HG03342 (cell line): ENCODE measurements around the gene TAF8.
A peak's percentile ranks its signal among the peaks of the same experiment; 100 is the strongest.
"Not testable (repeated sequence)": the region's sequence is repeated elsewhere in the genome, so short reads cannot be mapped to it uniquely, and the experiment has no call there.

ENCODE experiments used
- ATAC-seq: cut with Tn5 transposase; IDR thresholded peaks from one replicate; pipeline ENCODE4 v1.9.1; 2021; ENCODE audit warnings: mild to moderate bottlenecking, moderate library complexity; ENCODE audit not compliant: unreplicated experiment

The TAF8 gene

GRCh38 chr6:42028234-42029061 is 21.9 kb upstream of the TAF8 start:
- no peak for ATAC-seq

GRCh38 chr6:42029062-42029685 is 21.1 kb upstream of the TAF8 start:
- no peak for ATAC-seq

DNA sequence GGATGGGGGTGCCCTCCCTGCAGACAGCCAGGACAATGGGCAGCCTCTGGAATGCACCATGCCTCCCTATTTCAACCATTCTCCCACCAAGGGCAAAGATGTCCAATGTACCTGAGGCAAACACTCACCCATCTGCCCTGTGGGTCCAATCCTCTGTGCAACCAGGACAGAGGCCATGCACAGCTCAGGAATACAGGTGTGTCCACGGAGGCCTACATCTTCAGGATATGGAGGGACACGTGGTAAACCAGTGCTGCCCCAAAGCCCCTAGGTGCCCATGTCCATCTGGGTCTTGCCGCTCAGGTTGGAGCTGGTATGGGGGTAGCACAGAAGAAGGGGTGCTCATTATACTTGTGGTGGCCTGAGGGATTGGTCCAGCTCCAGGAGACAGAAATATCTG is 20.4 kb upstream of the TAF8 start:
- ATAC-seq: no peak

DNA sequence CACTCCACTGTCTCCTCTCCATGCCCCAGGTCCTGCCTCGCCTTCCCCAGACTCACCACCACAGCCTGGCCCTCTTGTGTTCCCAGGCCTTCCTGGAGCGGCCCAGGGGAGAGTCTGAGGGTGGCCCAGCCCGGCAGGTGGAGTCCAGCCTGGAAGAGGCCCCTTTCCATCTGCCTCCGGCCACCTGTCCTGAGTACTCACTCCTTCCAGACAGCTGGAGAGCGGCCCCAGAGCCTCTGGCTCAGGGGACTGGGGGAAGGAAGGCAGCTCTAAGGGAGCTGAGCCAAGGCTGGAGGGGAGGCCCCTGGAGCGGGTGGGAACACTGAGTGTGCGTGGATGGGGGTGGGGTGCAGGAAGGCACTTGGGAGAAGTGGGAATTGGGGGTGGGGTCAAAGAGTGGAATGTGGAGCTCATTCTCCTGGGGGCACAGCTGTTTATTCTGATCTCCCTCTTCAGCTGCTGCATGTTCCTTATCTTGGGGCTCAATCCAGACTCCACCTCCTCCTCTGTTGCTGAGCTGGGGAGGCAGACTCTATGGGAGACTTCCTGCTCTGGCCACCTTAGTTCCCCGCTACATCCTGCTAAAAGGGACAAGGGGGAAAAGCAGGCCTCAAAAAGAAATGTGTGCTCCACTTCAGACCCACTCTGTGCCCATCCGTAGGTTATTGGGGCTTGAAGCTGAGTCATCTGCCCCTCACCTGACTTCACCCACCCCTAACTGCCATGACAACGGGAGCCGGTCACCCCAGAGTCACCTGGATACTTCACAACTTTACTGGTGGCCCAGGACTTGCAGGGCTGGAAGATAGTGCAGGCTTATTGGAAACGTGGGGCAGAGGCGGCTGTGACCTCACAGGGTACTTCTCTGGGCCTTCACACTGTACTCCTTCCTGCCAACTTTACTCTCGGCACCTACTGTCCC is 19.5 kb upstream of the TAF8 start:
- no peak for ATAC-seq

DNA sequence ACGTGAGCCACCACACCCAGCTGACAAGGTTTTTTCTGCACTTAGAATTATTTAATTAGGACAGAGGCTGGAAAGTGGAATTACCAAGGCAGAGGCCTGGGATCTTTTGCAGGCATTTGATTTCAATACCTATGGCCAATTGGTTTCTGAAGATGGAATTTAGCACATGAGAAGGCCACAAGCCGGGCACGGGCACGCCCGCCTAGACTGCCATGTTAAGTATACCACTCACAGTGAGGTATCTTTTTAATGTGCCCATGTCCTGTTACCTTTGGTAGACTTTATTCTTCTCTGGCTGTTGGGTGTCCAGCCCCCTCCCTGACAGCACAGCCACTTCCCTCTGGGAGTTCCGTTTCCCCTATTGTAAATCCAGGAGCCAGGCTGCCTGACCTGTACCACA is 18.0 kb upstream of the TAF8 start:
- ATAC-seq: no peak

DNA sequence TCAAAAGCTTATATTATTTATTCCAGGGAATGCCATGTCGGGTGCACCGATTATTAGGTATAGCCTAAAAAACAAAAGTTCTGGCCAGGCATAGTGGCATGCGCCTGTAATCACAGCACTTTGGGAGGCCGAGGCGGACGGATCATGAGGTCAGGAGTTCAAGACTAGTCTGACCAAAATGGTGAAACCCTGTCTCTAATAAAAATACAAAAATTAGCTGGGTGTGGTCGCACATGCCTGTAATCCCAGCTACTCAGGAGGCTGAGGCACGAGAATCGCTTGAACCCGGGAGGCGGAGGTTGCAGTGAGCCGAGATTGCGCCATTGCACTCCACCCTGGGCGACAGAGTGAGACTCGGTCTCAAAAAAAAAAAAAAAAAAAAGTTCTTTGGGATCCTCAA is 12.7 kb upstream of the TAF8 start:
- not testable (repeated sequence) for ATAC-seq

- no peak for ATAC-seq
Measured at GRCh38 chr6:42038163-42038562, 12.2 kb upstream of the TAF8 start.

GRCh38 chr6:42038811-42039408 is 11.4 kb upstream of the TAF8 start:
- ATAC-seq: no peak

GRCh38 chr6:42040856-42041480 is 9.4 kb upstream of the TAF8 start:
- no peak for ATAC-seq

- no peak for ATAC-seq
Measured at GRCh38 chr6:42041481-42042053, 8.8 kb upstream of the TAF8 start.

- no peak for ATAC-seq
Measured at GRCh38 chr6:42042108-42042507, 8.2 kb upstream of the TAF8 start.

DNA sequence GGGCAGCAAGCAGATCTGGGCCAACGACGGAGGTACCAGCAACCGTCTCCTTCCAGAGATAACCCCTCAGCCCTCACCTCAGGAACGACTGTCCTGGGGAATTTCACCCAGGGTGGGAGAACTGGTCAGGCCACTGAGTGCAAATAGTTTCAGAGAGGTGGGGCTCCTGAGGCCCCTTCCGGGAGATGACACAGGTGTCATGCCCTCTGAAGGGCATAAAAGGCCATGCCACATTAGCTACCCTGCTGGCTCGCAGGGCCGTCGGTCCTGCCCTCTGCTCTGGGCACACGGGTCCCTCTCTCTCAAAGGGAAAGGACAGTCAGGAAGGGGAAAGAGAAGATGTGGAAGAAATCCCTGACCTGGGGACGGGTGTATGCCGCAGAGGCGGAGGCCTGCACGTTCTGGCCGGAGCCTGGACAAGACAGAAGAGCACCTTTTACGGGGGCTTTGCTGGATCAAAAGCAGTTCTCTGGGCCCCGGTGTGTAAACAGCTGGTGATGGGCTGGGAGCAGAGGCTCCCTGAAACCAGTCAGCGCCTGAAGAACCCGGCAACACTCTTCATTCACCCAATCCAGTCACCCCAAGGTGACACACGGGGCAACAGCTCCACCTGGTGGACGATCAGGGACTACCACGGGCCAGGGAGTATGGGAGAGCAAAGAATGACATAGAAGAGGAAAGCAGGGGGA is 6.4 kb upstream of the TAF8 start:
- ATAC-seq: peak; percentile 47

- ATAC-seq: no peak
Measured at GRCh38 chr6:42045538-42046460, 4.5 kb upstream of the TAF8 start.

GRCh38 chr6:42046464-42047212 is 3.7 kb upstream of the TAF8 start:
- ATAC-seq: no peak

GRCh38 chr6:42047213-42047590 is 3.1 kb upstream of the TAF8 start:
- ATAC-seq: no peak

DNA sequence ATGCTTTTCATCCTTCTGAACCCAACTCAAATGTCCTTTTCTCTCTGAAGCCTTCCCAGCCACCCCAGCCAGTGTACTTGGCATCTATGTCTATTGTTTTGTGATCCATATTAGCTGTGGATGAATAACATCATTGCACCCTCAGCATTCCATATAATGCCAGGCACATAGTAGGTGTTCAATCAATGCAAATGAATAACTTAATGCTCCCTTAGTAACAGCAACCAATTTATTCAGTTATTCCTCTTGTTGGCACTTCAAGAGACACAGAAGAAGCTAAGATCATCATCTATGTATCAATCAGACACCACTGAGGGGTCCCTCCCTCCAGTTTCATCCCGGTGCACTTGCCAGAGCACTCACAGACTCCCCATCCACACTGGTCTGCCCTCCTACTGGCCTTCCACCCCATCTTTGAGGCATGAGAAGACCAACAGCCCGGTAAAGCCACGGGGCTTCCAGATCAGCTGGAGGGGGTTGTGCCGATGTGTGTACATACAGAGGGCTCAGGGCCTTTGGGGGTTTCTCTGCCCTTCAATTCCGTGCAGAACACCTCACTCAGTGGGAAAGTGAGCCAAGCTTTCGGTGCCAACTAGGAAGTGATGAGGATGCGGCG is 2.4 kb upstream of the TAF8 start:
- ATAC-seq: no peak

GRCh38 chr6:42049116-42049809 is 1.1 kb upstream of the TAF8 start:
- no peak for ATAC-seq
